GM21360 (cell line): Measurements from ENCODE around the gene TSPOAP1.

Source experiments
- ATAC-seq: cut with Tn5 transposase; IDR thresholded peaks from one replicate; pipeline ENCODE4 v1.9.1; 2021; ENCODE audit warnings: mild to moderate bottlenecking, moderate library complexity; ENCODE audit not compliant: unreplicated experiment

Gene TSPOAP1

GRCh38 chr17:58328195-58329034 is at the start of gene TSPOAP1:
Gene TSPOAP1, minus strand, starts transcription at chr17:58328795. Its CDS starts 875 bp downstream, at chr17:58327920.
- no peak for ATAC-seq

DNA sequence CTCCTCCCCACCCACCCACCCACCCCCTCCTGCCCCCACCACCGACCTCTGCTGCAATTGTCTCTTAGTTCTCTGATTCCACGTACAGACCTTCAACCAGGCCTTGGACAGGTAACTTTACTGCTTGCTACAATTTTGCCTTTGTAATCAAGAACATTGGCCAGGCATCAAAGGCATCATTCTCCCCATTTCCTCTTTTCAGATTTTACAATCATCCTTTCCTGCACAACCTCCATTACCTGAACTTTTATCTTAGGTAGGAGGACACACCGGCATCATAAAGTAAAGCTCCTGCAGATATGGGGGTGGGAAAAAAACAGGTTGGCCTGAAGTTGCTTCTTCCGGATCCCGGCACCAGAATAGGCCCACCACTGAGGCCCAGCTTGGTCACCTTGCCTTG is 49.1 kb upstream of the TSPOAP1 start:
- no peak for ATAC-seq

DNA sequence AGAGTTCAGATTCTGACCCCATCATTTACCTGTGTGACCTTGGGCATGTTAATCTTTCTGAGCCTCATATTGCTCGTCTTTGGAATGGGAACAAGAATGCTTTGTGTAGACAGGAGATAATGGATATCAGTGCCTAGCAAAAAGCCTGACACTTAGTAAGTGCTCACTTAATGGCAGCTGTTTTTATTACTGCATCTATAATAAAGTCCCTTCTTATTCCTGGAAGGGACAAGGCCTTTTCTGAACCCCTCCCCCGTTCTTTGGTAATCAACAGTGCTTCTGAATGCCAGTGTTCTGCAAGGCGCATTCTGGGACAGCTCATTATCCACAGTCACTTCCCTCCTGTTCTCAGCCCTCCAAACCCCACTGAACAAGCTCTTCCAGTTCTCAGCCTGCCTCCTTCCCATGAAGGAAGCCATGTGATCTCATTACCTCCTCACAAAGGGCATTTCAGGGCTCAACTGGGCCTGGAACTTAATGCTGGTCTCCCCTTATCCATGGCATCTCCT is 48.6 kb upstream of the TSPOAP1 start:
- ATAC-seq: no peak

DNA sequence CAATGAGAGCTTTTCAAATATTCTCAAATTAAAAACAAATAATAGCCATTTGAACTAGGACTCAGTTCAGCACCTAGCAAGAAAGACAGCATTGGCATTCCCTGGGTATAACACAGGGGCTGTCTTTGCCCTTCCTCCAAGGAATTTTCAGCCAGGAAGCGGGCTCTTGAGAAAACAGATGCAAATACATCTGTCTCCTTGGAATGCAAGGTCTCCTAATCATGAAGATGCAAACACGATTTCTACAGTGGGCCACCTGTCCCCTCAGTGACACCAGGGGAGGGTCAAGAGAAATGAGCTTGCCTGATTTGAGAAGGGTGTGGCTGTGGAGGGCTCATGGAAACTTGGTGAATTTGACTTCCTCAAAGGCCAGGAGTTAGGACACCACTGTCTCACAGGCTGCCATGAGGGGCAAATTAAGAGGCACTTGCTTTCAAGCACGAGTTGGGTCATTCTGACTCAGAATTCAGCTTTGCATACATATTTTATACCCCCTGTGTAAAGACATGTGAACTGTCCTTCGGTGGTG is 47.9 kb upstream of the TSPOAP1 start:
- ATAC-seq: no peak

GRCh38 chr17:58375811-58376210 is 47.2 kb upstream of the TSPOAP1 start:
- ATAC-seq: no peak

GRCh38 chr17:58375256-58375655 is 46.7 kb upstream of the TSPOAP1 start:
- ATAC-seq: no peak

DNA sequence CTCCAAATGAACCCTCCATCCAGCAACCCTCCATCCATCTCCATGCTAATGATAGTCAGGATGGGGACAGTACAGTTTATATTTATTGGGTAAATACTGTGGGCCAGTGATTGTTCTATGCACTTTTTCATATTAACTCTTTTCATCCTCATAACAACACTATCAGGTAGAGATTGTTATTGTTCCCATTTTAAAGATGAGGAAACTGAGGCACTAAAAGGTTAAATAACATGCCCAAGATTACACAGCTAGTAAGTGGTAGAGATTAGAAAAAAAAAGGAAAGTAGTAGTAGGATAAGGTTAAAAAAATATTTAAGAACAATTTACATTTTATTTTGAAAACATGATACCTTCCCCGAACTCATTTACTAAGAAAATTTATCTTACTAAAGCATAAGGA is 45.3 kb upstream of the TSPOAP1 start:
- ATAC-seq: no peak

DNA sequence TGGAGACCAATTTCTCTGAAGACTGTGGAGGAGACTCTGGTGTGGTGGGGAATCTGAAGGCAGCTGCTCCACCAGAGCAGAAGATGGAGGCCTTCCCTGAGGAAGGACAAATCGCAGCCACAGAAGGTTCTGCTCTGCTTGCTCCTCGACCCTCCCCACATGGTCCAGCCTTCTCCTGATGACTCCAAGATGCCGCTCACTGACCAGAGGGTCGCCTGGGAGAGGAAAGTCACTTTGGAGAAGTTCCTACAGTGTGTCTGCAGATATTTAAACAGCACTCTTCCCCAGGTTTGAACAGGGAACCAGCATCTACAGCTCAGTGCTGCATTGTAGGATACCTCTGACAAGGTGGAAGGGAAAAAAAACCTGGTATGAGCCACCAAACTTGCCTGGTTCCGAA is 44.4 kb upstream of the TSPOAP1 start:
- no peak for ATAC-seq

GRCh38 chr17:58371300-58371950 is 42.8 kb upstream of the TSPOAP1 start:
- ATAC-seq: no peak

DNA sequence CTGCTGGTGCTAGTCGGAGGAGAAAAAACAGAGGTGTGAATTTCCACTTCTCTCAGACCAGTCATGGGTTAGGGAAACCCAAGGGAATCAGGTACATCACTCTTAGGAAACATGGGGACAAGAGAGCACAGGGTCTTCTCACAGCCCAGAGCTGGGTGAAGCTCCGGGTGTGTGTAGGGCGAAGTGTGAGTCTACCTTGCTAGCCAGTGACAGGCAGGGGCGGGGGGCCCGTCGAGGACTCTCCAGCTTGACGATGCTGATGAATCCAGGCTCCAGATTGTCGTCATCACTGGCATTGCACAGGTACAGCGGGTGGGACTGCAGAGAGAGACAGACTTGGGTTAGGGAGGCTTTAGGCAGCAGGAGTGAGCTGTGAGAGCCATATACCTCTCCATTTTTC is 42.1 kb upstream of the TSPOAP1 start:
- ATAC-seq: no peak

GRCh38 chr17:58370309-58370708 is 41.7 kb upstream of the TSPOAP1 start:
- no peak for ATAC-seq

DNA sequence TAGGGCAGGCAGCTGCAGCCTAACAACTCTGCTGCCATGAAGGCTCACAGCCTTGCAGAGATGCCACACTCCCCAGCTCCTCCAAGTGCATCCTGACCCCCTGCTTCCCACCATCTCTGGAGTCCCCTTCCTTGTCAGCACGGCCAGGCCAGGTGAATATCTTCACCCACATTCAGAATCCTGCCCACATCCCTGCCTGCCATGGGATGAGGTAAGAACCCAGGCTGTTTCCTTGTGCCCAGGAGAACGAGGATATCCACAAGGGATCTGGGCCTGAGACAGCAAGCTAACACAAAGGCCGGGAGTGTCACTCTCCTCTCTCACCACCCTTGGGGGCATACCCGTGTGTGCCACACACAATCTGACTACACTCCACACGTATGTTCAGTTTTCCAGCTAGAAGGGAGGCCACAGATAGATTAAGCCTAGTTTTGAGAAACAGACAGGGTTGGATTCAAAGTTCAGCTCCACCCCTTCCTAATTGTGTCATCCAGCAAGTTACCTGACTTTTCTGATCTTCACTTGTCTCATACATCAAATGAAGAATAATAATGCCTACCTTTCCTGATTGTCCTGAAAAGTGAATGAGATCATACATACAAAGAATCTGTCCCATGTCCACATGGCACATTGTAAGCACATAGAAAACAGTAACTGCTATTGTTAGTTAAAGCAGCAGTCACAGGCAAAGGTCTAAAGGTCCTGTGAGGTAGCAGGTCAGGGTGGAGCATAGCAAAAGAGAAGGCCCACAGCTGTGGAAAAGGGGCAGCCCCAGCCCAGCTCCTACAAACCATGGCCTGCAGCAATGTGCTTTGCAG is 40.8 kb upstream of the TSPOAP1 start:
- no peak for ATAC-seq

DNA sequence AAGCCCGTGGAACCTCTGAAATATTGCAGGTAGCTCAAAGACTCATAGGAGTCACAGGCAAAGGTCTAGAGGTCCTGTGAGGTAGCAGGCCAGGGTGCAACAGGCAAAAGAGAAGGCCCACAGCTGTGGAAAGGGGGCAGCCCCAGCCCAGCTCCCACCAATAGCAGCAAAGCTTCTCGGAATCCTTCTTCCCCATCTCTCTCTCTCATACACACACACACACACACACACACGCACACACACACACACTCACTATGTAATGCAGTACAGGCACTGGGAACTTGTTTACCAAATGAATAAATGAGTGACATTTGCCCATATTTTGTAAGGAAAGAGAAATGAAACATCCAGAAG is 40.2 kb upstream of the TSPOAP1 start:
- no peak for ATAC-seq

DNA sequence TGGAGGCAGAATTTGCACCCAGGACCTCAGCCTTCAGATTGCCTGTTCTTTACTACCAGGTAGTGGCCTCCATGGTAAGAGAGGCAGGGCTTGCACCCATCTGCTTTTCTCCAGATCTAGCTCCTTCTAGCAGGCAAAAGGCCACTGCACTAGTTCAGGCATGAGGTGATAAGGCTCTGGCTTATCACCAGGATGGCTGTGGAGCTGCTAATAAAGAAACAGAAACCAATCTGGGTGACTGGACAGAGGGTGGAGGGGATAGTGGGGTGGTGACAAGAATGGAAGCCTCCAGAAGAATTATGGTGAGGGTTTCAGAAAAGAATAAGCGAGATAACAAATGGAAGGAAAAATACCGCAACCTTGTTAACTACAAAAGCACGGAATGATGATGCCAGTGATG is 38.9 kb upstream of the TSPOAP1 start:
- ATAC-seq: no peak

DNA sequence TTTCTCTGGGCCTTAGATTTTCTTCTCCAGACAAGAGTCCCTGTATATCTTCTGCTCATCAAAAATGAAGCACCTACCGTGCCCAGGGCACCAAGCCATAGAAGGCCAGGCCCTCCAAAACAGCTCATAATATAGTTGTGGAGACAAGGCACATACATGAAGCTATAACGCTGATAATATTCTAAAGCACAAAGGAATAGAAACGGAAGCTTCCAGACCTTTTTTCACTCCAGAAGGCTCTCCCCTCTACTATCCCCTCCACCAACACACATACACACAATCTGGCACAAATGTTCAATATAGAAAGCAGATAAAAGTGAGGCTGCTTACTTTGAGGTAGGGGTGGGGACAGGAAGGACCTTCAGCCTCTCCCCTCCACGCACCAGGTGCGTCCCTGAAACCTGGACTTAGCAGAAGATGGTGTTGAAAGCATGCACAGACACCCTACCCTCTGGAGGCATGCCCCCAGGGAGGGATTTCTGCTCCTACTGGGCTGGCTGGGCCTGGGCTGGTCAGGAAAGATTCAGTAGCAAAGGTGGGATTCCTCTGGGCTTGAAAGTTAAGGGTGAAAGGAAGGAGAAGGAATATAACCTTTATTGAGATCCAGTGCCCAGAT is 37.5 kb upstream of the TSPOAP1 start:
- no peak for ATAC-seq

DNA sequence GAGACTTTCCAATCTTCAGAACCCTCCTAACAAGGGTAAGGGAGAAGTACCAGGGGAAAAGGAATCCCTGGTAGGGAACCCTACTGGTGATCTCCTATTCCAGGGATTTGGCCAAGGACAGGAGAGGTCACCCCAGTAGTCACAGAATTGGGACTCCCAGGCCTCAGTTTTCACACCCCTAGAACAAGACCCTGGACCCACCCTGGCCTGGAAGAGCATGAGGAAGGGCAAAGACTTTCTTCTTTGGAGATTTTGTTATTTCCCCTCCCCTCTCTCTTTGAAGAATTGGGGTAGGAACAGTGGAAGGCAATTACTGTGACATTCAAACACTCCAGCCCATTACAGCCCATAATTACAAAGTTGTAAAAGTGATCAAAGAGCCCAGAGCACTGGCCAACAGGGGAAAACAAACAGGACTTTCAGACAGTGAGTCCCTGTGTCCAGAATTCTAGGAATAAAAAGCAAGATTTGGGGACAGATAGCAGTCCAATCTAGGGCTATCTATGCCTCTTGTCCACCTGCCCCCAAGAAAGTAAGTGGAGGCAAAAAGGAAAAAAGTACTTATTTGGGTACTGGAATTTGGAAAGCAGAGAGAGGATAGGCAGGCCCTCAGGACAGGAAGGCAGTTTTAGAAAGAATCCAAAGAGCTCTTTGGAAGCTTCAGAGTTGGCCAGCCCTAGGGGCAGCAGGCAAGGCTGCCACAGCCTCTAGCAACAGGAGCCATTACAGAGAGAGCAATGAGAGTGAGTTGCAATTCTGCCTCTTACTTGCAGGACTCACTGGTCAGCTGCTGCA is 36.8 kb upstream of the TSPOAP1 start:
- no peak for ATAC-seq

- ATAC-seq: no peak
These were observed 35.8 kb upstream of the TSPOAP1 start for GRCh38 chr17:58364270-58364942.

DNA sequence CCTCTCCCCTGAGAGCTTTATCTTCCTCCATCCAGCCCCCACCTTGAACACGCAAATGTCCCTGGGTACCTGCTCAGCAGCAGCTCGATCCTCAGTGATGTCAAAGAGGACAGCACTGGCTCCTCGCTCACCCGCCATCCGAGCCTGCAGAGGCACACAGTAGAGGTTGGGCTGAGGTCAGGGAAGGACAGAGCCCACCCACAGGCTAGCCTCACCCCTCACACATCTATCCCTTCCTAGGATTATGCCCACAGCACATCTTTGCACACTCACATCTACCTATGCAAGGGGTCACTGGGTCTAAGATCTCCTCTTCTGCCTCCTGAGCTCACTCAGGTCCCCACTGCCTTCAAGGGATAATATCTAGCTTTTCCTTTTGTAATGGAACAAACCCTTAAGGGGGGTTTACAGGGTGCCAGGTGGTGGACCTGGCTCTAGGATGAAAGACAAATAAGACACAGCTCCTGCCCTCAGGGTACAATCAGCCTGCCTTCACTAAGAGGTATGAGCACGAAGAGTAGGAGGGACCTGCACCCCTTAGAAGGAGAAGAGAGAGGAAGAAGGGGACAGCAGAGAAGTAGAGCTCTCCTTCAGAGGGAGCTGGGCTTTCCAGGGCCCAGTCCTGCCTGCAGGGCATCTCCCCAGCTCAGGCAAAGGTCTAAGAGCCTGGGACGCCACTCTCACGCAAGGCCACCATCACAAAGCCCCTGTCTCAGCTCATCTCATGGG is 35.0 kb upstream of the TSPOAP1 start:
- ATAC-seq: no peak
